Fibroblast of lung (primary cell): ENCODE results near the gene CD79B.

ENCODE experiments used
- EZH2 ChIP-seq: IDR thresholded peaks from 2 replicates; pipeline ENCODE4 v1.5.1; 2012; ENCODE audit warnings: low read length, control low read depth, mild to moderate bottlenecking; ENCODE audit errors: missing control alignments
- TF ChIP-seq, protein P1 (sequence below), 2 donors: IDR thresholded peaks in 1 of 2; conservative IDR thresholded peaks in 1 of 2; 1 replicate in 1 of 2; 2 replicates in 1 of 2; pipeline ENCODE4 v1.5.1; 2011 to 2012; ENCODE audit warnings: low read length in 2 of 2, control low read depth in 1 of 2, inconsistent platforms in 1 of 2, low read depth in 1 of 2, mild to moderate bottlenecking in 1 of 2

DNA sequence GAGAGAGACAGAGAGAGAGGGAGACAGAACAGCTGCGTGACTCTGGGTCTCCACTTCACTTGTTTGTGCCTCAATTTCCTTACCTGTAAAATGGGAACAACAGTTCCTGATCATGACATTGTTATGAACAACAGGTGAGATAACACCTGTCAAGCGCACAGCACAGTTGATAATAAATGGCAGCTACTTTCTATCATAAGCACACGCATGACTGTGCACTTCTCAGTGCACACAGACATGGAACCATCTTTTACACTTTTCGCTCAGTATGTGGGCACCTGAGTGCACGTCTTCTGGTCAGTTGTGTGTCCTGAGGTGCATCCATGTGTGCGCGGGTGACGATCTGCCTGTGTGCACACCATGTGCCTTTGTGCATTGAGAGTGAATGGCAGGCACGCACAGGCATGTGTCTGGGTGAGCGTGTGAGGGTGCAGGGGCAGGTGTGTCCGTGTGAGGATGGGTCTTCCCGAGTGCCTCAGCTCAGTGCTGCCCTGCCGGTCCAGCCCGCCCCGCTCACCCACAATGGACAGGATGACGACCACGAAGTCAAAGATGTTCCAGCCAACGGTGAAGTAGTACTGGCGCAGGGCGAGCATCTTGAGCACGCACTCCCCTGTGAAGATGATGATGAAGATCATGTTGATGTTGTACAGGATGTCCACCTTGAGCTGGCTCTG lies 10.3 kb upstream of the CD79B start:
- TF ChIP-seq, protein P1, sequence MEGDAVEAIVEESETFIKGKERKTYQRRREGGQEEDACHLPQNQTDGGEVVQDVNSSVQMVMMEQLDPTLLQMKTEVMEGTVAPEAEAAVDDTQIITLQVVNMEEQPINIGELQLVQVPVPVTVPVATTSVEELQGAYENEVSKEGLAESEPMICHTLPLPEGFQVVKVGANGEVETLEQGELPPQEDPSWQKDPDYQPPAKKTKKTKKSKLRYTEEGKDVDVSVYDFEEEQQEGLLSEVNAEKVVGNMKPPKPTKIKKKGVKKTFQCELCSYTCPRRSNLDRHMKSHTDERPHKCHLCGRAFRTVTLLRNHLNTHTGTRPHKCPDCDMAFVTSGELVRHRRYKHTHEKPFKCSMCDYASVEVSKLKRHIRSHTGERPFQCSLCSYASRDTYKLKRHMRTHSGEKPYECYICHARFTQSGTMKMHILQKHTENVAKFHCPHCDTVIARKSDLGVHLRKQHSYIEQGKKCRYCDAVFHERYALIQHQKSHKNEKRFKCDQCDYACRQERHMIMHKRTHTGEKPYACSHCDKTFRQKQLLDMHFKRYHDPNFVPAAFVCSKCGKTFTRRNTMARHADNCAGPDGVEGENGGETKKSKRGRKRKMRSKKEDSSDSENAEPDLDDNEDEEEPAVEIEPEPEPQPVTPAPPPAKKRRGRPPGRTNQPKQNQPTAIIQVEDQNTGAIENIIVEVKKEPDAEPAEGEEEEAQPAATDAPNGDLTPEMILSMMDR (conservative IDR thresholded peaks at IDR 0.05 in 1 of 2, IDR thresholded peaks at IDR 0.05 in 1 of 2; ENCODE audit: low read depth in 1 of 2, low read length in 2 of 2), result no peak
- TF ChIP-seq EZH2, result no peak
